Smooth muscle cell (in vitro differentiated cells): ENCODE data around the gene BIN1. TPM values are rescaled to one million over a fixed set of nuclear protein-coding genes. Genes with fewer than 3 reads are reported as not detected.
A peak's percentile ranks its signal among the peaks of the same experiment; 100 is the strongest.

Experiments used
- DNase-seq: peaks from one replicate; lab custom pipeline; 2025; ENCODE audit not compliant: unreplicated experiment; lab: John Stamatoyannopoulos, UW
- H2AFZ ChIP-seq: fragments of 200-600 bp; sonication (generic); 2 replicates; pipeline ENCODE4 v1.6.0; 2016; ENCODE audit warnings: antibody characterized with exemption, low read depth, mild to moderate bottlenecking
- H3F3A ChIP-seq: fragments of 200-600 bp; sonication (generic); 2 replicates; pipeline ENCODE4 v1.6.0; 2017; ENCODE audit warnings: antibody characterized with exemption, low read depth
- H3K27ac ChIP-seq: fragments of 200-600 bp; sonication (generic); 2 replicates; pipeline ENCODE4 v1.5.1; 2016; ENCODE audit warnings: low read depth, mild to moderate bottlenecking
- H3K27me3 ChIP-seq: fragments of 200-600 bp; sonication (generic); 2 replicates; pipeline ENCODE4 v1.6.1; 2016; ENCODE audit warnings: low read depth, mild to moderate bottlenecking
- H3K36me3 ChIP-seq: fragments of 200-600 bp; sonication (generic); 2 replicates; pipeline ENCODE4 v1.5.1; 2016; ENCODE audit warnings: low read depth
- H3K4me1 ChIP-seq: fragments of 200-600 bp; sonication (generic); 2 replicates; pipeline ENCODE4 v1.5.1; 2016; ENCODE audit warnings: low read depth
- H3K4me2 ChIP-seq: fragments of 200-600 bp; sonication (generic); 2 replicates; pipeline ENCODE4 v1.6.0; 2016; ENCODE audit warnings: mild to moderate bottlenecking
- H3K4me3 ChIP-seq: fragments of 200-600 bp; sonication (generic); 2 replicates; pipeline ENCODE4 v1.5.1; 2016; ENCODE audit warnings: mild to moderate bottlenecking
- H3K79me2 ChIP-seq: fragments of 200-600 bp; sonication (generic); 2 replicates; pipeline ENCODE4 v1.6.0; 2016; ENCODE audit warnings: low read depth, mild to moderate bottlenecking
- H3K9ac ChIP-seq: fragments of 200-600 bp; sonication (generic); 2 replicates; pipeline ENCODE4 v1.6.0; 2016; ENCODE audit warnings: low read depth
- H3K9me3 ChIP-seq: fragments of 200-600 bp; sonication (generic); replicated peaks from 2 replicates; pipeline ENCODE4 v1.5.1; 2016; ENCODE audit warnings: low read depth
- H4K20me1 ChIP-seq: fragments of 200-600 bp; sonication (generic); 2 replicates; pipeline ENCODE4 v1.6.0; 2016; ENCODE audit warnings: low read depth
- CTCF ChIP-seq: fragments of 200-600 bp; sonication (generic); IDR thresholded peaks from 2 replicates; pipeline ENCODE4 v1.5.1; 2017; ENCODE audit warnings: borderline replicate concordance, mild to moderate bottlenecking, antibody characterized with exemption; ENCODE audit not compliant: insufficient read depth, poor library complexity, severe bottlenecking
- WGBS: methylation state at CpG from one replicate; pipeline ENCODE4 v1.1.7; 2016; ENCODE audit warnings: low lambda C conversion rate; 5-methylcytosine and 5-hydroxymethylcytosine counted together
- polyA plus RNA-seq: library from polyadenylated mRNA; unstranded; fragments of >200 nt; fragmentation: Nextera tagmentation; extraction: Ambion mirVana; gene quantifications from 2 replicates; pipeline ENCODE4 v1.2.1, GENCODE V29; 2016
- total RNA-seq: library from RNA; depleted of rRNA; stranded (reverse); fragments of >200 nt; gene quantifications from 2 replicates; pipeline ENCODE4 v1.2.3, GENCODE V29; 2014

Gene BIN1
- total and polyA plus RNA-seq, 2 experiments from 2014 or later, result 25.4 to 32.4 TPM

GRCh38 chr2:127128445-127128904 lies 21.5 kb upstream of the BIN1 start:
- 30% methylated on average over 8 of the region's 8 CpGs for WGBS
- H3K9ac ChIP-seq, result no peak overlapping the region
- H3K9me3 ChIP-seq, result no peaks in the 10 kb centered on the region
- no peak for DNase-seq
- no peak overlapping the region for H3K27ac ChIP-seq
- no peaks in the 10 kb centered on the region for H3K36me3 ChIP-seq
- no peak for TF ChIP-seq CTCF
- peak overlapping the region; percentile 37 for H2AFZ ChIP-seq
- no peaks in the 10 kb centered on the region for H4K20me1 ChIP-seq
- peak overlapping the region; percentile 44 for H3K4me2 ChIP-seq
- H3K4me3 ChIP-seq, result no peak overlapping the region
- H3F3A ChIP-seq, result no peaks in the 10 kb centered on the region
- peaks cover 9% of the 10 kb centered on the region for H3K4me1 ChIP-seq
- H3K27me3 ChIP-seq, result no peaks in the 10 kb centered on the region
- no peaks in the 10 kb centered on the region for H3K79me2 ChIP-seq

- H3K36me3 ChIP-seq, result no peaks in the 10 kb centered on the region
- no peaks in the 10 kb centered on the region for H3K79me2 ChIP-seq
- no peaks in the 10 kb centered on the region for H4K20me1 ChIP-seq
- H3K4me2 ChIP-seq, result no peak overlapping the region
- TF ChIP-seq CTCF, result no peak
- no peaks in the 10 kb centered on the region for H3F3A ChIP-seq
- H2AFZ ChIP-seq, result no peak overlapping the region
- H3K4me3 ChIP-seq, result no peak overlapping the region
- H3K4me1 ChIP-seq, result peaks cover 9% of the 10 kb centered on the region
- no peak for DNase-seq
- H3K27me3 ChIP-seq, result no peaks in the 10 kb centered on the region
- H3K27ac ChIP-seq, result no peak overlapping the region
- WGBS, result 95% methylated on average over 1 of the region's 1 CpG
- H3K9ac ChIP-seq, result no peak overlapping the region
- no peaks in the 10 kb centered on the region for H3K9me3 ChIP-seq
Measured at GRCh38 chr2:127125821-127126220, 18.9 kb upstream of the BIN1 start.

GRCh38 chr2:127124426-127124825 lies 17.5 kb upstream of the BIN1 start:
- Histone ChIP-seq H3K9me3 (no peaks in the 10 kb centered on the region), H3K4me3 (no peak overlapping the region), H4K20me1 (no peaks in the 10 kb centered on the region), H3K36me3 (no peaks in the 10 kb centered on the region), H2AFZ (no peak overlapping the region), H3K4me1 (peaks cover 9% of the 10 kb centered on the region), H3K27ac (no peak overlapping the region), H3K27me3 (no peaks in the 10 kb centered on the region), H3K79me2 (no peaks in the 10 kb centered on the region), H3F3A (no peaks in the 10 kb centered on the region), H3K4me2 (no peak overlapping the region), H3K9ac (no peak overlapping the region)
- no peak for DNase-seq
- 92% methylated on average over 8 of the region's 8 CpGs for WGBS
- no peak for TF ChIP-seq CTCF

GRCh38 chr2:127122361-127123027 lies 15.5 kb upstream of the BIN1 start:
- Histone ChIP-seq H3K36me3 (no peaks in the 10 kb centered on the region), H3K27ac (no peak overlapping the region), H3K27me3 (no peaks in the 10 kb centered on the region), H3K4me2 (no peak overlapping the region), H3K79me2 (no peaks in the 10 kb centered on the region), H3F3A (no peaks in the 10 kb centered on the region), H3K9me3 (no peaks in the 10 kb centered on the region), H3K9ac (no peak overlapping the region), H2AFZ (no peak overlapping the region), H4K20me1 (no peaks in the 10 kb centered on the region), H3K4me1 (no peaks in the 10 kb centered on the region), H3K4me3 (no peak overlapping the region)
- 96% methylated on average over 10 of the region's 10 CpGs for WGBS
- no peak for DNase-seq
- no peak for TF ChIP-seq CTCF
